RWPE1 (cell line): ENCODE data around the gene HEG1.

ENCODE experiments used
- CTCF ChIA-PET: fragments of 350-600 bp; sonication (Branson Sonifier 250); formaldehyde crosslinking; extraction: SDS; loops from one replicate; lab custom pipeline; 2021; lab: Yijun Ruan, JAX
- POLR2A ChIA-PET: fragments of 400-600 bp; formaldehyde crosslinking; extraction: SDS; loops from one replicate; lab custom pipeline; 2020; ENCODE audit warnings: antibody characterized with exemption; ENCODE audit not compliant: low non-redundant PET; lab: Yijun Ruan, JAX
- DNase-seq: peaks from one replicate; pipeline ENCODE4 v3.0.0; 2012; ENCODE audit warnings: low spot score
- H3K27ac ChIP-seq: fragments of 450-650 bp; 2 replicates; pipeline ENCODE4 v1.5.1; 2017
- TF ChIP-seq, protein P1 (sequence below): fragments of 450-650 bp; conservative IDR thresholded peaks from 2 replicates; pipeline ENCODE4 v1.5.1; 2017; ENCODE audit warnings: low read depth, mild to moderate bottlenecking

HEG1 gene, protein sequence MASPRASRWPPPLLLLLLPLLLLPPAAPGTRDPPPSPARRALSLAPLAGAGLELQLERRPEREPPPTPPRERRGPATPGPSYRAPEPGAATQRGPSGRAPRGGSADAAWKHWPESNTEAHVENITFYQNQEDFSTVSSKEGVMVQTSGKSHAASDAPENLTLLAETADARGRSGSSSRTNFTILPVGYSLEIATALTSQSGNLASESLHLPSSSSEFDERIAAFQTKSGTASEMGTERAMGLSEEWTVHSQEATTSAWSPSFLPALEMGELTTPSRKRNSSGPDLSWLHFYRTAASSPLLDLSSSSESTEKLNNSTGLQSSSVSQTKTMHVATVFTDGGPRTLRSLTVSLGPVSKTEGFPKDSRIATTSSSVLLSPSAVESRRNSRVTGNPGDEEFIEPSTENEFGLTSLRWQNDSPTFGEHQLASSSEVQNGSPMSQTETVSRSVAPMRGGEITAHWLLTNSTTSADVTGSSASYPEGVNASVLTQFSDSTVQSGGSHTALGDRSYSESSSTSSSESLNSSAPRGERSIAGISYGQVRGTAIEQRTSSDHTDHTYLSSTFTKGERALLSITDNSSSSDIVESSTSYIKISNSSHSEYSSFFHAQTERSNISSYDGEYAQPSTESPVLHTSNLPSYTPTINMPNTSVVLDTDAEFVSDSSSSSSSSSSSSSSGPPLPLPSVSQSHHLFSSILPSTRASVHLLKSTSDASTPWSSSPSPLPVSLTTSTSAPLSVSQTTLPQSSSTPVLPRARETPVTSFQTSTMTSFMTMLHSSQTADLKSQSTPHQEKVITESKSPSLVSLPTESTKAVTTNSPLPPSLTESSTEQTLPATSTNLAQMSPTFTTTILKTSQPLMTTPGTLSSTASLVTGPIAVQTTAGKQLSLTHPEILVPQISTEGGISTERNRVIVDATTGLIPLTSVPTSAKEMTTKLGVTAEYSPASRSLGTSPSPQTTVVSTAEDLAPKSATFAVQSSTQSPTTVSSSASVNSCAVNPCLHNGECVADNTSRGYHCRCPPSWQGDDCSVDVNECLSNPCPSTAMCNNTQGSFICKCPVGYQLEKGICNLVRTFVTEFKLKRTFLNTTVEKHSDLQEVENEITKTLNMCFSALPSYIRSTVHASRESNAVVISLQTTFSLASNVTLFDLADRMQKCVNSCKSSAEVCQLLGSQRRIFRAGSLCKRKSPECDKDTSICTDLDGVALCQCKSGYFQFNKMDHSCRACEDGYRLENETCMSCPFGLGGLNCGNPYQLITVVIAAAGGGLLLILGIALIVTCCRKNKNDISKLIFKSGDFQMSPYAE (N-terminal part only)

DNA sequence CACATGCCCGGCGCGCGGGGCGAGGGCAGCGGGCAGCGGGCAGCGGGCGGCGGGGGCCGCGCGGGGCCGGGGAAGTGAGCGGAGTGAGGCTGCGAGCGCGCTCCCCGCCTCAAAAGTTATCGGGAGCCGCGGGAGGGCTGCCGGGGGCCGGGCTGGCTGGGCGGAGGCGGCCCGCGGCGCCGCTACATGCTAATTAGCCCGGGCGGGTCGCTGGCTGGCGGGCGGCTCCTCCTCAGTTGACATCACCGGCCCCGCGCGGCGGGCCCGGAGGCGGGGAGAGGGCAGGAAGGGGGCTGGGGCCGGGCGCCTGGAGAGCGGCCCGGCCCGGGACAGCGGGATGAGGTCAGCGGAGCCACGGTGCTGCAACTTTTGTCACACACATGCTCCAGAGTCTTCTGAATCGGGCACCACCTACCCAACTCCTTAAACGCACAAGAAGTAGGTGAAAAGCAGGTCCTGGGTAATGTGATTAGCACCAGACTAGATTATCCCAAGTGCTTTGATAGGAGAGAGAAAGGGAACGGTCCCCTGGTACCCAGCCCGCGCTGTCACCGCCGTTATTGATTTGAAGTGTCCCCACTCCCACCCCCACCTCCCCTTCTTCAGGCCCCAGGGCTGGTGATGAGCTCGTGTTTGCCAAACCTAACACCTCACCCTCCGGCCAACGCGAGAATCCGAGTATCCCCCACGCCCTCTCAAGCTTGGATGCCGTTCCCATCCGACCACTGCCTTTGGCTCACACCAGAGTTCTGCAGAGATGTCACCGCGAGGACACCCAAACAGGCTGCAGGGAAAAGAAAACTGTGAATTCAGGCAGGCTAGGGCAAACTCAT lies at the start of gene HEG1:
TSS of gene HEG1 (minus strand) at position 85 of the 833 bp plus-strand sequence. CDS start 107 bp downstream, outside the sequence.
- ChIA-PET CTCF (no interaction called here), POLR2A (no interaction called here)
- TF ChIP-seq, protein P1, sequence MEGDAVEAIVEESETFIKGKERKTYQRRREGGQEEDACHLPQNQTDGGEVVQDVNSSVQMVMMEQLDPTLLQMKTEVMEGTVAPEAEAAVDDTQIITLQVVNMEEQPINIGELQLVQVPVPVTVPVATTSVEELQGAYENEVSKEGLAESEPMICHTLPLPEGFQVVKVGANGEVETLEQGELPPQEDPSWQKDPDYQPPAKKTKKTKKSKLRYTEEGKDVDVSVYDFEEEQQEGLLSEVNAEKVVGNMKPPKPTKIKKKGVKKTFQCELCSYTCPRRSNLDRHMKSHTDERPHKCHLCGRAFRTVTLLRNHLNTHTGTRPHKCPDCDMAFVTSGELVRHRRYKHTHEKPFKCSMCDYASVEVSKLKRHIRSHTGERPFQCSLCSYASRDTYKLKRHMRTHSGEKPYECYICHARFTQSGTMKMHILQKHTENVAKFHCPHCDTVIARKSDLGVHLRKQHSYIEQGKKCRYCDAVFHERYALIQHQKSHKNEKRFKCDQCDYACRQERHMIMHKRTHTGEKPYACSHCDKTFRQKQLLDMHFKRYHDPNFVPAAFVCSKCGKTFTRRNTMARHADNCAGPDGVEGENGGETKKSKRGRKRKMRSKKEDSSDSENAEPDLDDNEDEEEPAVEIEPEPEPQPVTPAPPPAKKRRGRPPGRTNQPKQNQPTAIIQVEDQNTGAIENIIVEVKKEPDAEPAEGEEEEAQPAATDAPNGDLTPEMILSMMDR: no peak
- peak within 1 kb of the TSS; percentile 95 for H3K27ac ChIP-seq
- DNase-seq: peak; percentile 83

DNA sequence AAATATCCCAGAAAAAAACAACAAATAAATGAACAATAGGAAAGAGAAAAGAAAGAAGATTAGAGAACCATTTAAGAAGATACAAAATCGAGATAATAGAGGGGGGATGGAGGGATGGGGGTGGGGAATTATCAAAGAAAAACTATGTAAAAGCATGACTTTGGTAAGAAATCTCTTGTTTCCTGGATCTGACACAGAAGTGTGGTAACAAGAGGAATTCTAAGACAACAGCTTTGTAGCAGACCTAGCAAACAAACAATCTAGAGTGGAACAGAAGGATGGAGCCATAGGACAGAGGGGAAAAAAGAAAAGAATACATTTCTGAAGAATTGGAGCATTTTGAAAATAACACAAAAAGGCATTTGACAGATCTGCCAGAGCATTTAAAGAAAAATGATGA lies 49.3 kb upstream of the HEG1 start:
- ChIA-PET POLR2A (no interaction called here), CTCF (no interaction called here)
- no peak for DNase-seq
- TF ChIP-seq, protein P1: no peak
- H3K27ac ChIP-seq: no peak overlapping the region

DNA sequence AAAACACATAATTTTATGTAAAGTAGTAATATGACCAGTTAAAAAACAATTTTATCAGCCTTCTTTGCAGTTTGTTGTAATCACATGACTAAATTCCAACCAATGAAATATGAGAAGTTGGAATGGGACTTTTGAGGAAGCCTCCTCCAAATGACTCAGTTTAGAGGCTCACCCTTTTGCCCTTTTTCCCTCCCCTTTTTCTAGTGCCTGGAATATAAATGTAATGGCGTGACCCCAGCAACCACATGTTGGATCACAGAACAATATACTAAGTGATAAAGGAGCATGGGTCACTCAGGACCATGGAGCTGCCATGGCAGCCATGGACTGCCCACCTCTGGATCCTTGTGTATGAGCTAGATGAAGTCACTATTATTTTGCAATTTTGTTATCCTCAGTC lies 48.8 kb upstream of the HEG1 start:
- ChIA-PET CTCF (no interaction called here), POLR2A (no interaction called here)
- TF ChIP-seq, protein P1: no peak
- DNase-seq: no peak
- no peak overlapping the region for H3K27ac ChIP-seq

DNA sequence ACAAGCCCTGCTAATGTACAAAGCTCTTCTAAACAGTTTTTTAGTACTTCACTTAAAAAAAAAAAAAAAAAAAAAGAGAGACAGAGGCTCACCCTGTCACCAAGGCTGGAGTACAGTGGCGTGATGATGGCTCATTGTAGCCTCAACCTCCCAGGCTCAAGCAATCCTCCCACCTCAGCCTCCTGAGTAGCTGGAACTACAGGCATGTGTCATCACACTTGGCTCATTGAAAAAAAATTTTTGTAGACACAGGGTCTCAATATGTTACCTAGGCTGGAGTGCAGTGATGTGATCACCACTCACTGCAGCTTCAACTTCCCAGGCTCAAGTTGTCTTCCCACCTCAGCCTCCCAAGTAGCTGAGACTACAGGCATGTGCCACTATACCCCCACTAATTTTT lies 47.6 kb upstream of the HEG1 start:
- H3K27ac ChIP-seq: no peak overlapping the region
- TF ChIP-seq, protein P1: no peak
- POLR2A ChIA-PET: no interaction called here
- DNase-seq: no peak
- CTCF ChIA-PET: no interaction called here

DNA sequence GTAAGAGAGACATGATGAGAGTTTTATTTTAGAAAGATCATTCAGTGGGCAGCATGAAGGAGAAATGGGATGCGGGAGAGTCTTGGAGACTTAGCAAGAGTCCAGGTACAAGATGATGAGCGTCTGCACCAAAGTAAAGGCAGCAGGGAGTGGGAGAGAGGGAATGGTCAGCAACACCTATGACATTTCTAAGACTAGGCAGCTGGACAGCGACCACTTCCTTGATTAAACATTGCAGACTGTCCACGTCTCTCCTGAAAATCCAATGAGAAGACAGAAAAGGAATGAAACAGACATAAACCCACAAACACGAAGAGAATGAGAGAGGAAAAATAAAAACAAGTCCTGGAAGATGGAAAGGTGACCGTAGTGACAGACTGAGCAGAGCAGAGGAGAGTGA lies 46.7 kb upstream of the HEG1 start:
- no peak for DNase-seq
- CTCF ChIA-PET: no interaction called here
- TF ChIP-seq, protein P1: no peak
- H3K27ac ChIP-seq: no peak overlapping the region
- POLR2A ChIA-PET: no interaction called here
